ENCODE results near the gene NBPF1. TPM values are rescaled to one million over a fixed set of nuclear protein-coding genes. Genes with fewer than 3 reads are reported as not detected.
"Not testable (repeated sequence)": the region's sequence is repeated elsewhere in the genome, so short reads cannot be mapped to it uniquely, and the experiment has no call there.

Gene NBPF1
- total RNA-seq, 1 donor from 2014 or later, result 67.3 TPM

GRCh38 chr1:16560498-16560897 is 52.9 kb downstream of the NBPF1 start:
- not testable (repeated sequence) for FAIRE-seq; DNase-seq (ENCODE audit: low spot score in 2 of 2)

- DNase-seq (ENCODE audit: low spot score in 2 of 2); FAIRE-seq: not testable (repeated sequence)
Measured at GRCh38 chr1:16559688-16560087, 53.7 kb downstream of the NBPF1 start.

- FAIRE-seq, result not testable (repeated sequence)
Measured at GRCh38 chr1:16557034-16557433, 56.3 kb downstream of the NBPF1 start.

GRCh38 chr1:16553244-16553643 is 60.1 kb downstream of the NBPF1 start:
- not testable (repeated sequence) for DNase-seq (ENCODE audit: low spot score in 2 of 2); FAIRE-seq

More at GRCh38 chr1:16557034-16557433, 56.3 kb downstream of the NBPF1 start:
- not testable (repeated sequence) for DNase-seq (ENCODE audit: low spot score in 2 of 2)

GRCh38 chr1:16550212-16550918 is 63.0 kb downstream of the NBPF1 start:
- not testable (repeated sequence) for DNase-seq (ENCODE audit: low spot score in 2 of 2); FAIRE-seq

GRCh38 chr1:16549545-16549944 is 63.8 kb downstream of the NBPF1 start:
- FAIRE-seq, result not testable (repeated sequence)

GRCh38 chr1:16547502-16548241 is 65.7 kb downstream of the NBPF1 start:
- not testable (repeated sequence) for DNase-seq (ENCODE audit: low spot score in 2 of 2); FAIRE-seq

More at GRCh38 chr1:16549545-16549944, 63.8 kb downstream of the NBPF1 start:
- not testable (repeated sequence) for DNase-seq (ENCODE audit: low spot score in 2 of 2)

GRCh38 chr1:16545682-16546095 is 67.7 kb downstream of the NBPF1 start:
- not testable (repeated sequence) for DNase-seq (ENCODE audit: low spot score in 2 of 2); FAIRE-seq

GRCh38 chr1:16540421-16540893 is 72.9 kb downstream of the NBPF1 start:
- not testable (repeated sequence) for FAIRE-seq; DNase-seq (ENCODE audit: low spot score in 2 of 2)

GRCh38 chr1:16537528-16537927 is 75.8 kb downstream of the NBPF1 start:
- not testable (repeated sequence) for DNase-seq (ENCODE audit: low spot score in 2 of 2); FAIRE-seq

- DNase-seq (ENCODE audit: low spot score in 2 of 2); FAIRE-seq: not testable (repeated sequence)
Measured at GRCh38 chr1:16536796-16537195, 76.6 kb downstream of the NBPF1 start.

GRCh38 chr1:16535898-16536297 is 77.5 kb downstream of the NBPF1 start:
- DNase-seq (ENCODE audit: low spot score in 2 of 2); FAIRE-seq: not testable (repeated sequence)

- not testable (repeated sequence) for DNase-seq (ENCODE audit: low spot score in 2 of 2); FAIRE-seq
Measured at GRCh38 chr1:16535487-16535886, 77.9 kb downstream of the NBPF1 start.

GRCh38 chr1:16534829-16535456 is 78.4 kb downstream of the NBPF1 start:
- FAIRE-seq; DNase-seq (ENCODE audit: low spot score in 2 of 2): not testable (repeated sequence)

GRCh38 chr1:16534239-16534828 is 79.0 kb downstream of the NBPF1 start:
- DNase-seq (ENCODE audit: low spot score in 2 of 2); FAIRE-seq: not testable (repeated sequence)

GRCh38 chr1:16532235-16532991 is 81.0 kb downstream of the NBPF1 start:
- FAIRE-seq; DNase-seq (ENCODE audit: low spot score in 2 of 2): not testable (repeated sequence)

- DNase-seq (ENCODE audit: low spot score in 2 of 2); FAIRE-seq: not testable (repeated sequence)
Measured at GRCh38 chr1:16528338-16528737, 85.0 kb downstream of the NBPF1 start.

GRCh38 chr1:16525769-16526168 is 87.6 kb downstream of the NBPF1 start:
- FAIRE-seq; DNase-seq (ENCODE audit: low spot score in 2 of 2): not testable (repeated sequence)

GRCh38 chr1:16521679-16522078 is 91.7 kb downstream of the NBPF1 start:
- FAIRE-seq; DNase-seq (ENCODE audit: low spot score in 2 of 2): not testable (repeated sequence)

Measured in frontal cortex (tissue), 4 donors.